Erythroblast (primary cell): ENCODE measurements around the gene MACROD2.
"Not testable (repeated sequence)": the region's sequence is repeated elsewhere in the genome, so short reads cannot be mapped to it uniquely, and the experiment has no call there.

ENCODE experiments used
- DNase-seq, 2 experiments: peaks; one replicate each; lab custom pipeline; 2025; lab: John Stamatoyannopoulos, UW
- GATA1 ChIP-seq: IDR thresholded peaks from 2 replicates; pipeline ENCODE4 v1.6.1; 2011; ENCODE audit warnings: low read depth, mild to moderate bottlenecking, control low read depth, low read length, moderate library complexity
- POLR2A ChIP-seq: IDR thresholded peaks from 2 replicates; pipeline ENCODE4 v1.6.1; 2011; ENCODE audit warnings: mild to moderate bottlenecking, low read length

MACROD2 gene

DNA sequence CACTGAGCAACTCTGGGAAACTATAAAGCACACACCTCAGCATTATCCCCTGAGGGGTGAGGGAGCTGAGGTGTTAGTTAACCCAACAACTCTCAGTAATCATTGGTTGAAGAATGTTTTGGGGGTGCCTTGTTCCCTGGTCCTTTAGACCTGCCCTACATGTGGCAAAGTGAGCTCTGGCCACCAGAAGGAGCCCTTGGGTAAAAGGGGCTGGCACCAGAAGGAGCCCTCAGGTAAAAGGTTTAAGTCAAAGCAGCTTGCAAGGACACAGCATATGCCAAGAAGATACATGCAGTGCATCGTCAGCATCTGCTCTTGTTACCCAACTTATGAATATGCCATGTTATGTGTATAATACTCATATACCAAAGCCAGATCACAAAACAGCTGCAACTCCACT is 1496.3 kb downstream of the MACROD2 start:
- peak in 1 of 2 experiments; percentile 1 for DNase-seq
- TF ChIP-seq POLR2A: no peak
- TF ChIP-seq GATA1: no peak

DNA sequence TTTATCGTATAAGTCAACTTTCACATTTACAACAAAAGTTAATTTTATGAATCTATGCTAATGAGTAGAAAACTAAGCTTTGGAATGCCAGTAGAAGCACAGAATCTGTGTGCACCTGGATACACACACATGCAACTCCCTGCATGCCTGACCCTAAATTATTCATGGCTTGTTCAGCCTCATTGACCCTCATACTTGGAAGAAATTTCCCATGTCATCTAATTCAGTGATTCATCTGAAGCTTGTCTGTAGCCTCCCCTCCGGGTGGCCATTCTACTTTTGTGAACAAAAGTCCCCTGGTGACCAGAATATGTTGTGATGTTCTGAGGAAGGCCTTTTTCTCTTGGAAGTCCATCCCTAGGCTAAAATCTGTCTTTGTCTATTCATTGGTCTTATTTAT is 1499.5 kb downstream of the MACROD2 start:
- DNase-seq: no peak
- TF ChIP-seq GATA1 (no peak), POLR2A (no peak)

DNA sequence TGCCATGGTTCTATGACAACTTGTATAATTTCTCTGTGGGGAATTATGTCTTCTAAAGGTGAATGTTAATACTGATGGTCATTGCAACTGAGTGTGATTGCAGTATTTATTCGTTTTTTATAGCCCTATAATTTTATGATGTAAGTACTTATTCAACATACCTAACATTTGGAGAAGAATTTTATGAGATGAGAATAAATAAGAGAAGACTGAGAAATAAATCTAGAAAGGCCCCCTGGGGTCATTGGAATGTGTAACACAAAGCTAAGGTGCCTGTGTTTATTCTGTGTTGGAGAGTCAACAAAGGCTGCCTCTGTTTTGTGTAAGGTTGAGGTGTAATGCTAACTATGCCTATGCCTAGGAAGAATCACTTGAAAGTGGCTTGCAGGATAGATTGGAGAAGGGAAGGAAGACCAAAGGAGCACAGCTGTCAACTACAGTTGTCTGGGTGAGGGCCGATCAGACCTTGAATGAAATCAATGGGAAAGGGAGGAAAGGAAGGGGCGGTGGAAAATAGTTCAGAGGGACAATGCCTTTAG is 1501.3 kb downstream of the MACROD2 start:
- no peak for DNase-seq
- no peak for TF ChIP-seq GATA1
- TF ChIP-seq POLR2A: no peak

DNA sequence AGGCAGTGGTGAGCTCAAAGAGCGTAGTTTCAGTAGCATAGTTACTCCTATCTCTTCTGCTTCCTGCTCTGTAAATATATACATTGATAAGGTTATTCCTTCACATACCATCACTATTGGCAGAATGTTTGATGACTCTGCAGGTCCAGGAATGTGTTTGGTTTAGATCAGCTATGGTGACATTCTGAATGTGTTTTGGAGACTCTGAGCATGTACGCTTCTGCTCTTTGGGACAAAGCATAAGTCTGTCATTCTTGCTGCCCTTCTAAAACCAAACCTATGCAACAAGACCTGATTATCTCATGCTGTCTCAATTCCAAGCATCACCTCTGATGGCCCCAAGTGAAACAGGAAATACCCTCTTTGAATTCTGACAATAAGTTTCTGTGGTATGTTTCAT is 1503.6 kb downstream of the MACROD2 start:
- DNase-seq: no peak
- TF ChIP-seq POLR2A (no peak), GATA1 (no peak)

DNA sequence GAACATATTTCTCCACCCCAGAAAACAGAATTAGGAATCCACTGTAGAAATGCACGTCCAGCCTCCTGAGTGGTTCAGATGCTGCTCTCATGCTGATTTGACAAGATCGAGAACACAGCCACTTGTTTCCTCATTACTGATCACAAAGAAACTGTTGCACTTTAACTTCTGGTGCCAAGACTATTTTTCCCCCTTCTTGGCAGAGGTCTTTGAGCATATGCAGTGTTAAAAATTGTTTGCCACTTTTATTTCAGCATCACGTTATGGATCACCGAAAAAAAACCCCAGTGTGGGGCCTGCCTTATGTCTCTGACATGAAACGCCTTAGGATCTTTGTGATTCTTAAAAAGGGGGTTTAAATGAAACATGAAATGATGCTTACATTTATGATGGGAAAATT is 1511.0 kb downstream of the MACROD2 start:
- TF ChIP-seq GATA1 (no peak), POLR2A (no peak)
- no peak for DNase-seq

DNA sequence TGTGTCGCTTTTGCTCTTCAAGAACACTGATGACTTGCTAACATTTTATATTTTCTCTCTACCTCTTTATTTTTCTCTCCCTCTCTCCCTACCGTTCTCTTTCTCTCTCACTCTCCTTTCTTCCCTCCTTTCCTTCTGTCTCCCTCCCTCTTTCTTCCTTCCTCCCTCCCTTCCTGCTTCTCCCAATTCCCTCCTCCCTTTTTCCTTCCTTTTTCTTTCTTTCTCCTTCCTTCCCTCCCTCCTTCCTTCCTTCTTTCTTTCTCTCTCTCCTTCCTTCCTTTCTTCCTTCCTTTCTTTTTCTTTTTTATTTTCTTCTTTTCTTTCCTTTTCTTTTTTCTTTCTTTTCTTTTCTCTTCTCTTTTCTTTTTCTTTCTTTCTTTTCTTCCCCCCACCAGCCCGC is 1511.8 kb downstream of the MACROD2 start:
- DNase-seq: no peak
- TF ChIP-seq POLR2A (no peak), GATA1 (no peak)

DNA sequence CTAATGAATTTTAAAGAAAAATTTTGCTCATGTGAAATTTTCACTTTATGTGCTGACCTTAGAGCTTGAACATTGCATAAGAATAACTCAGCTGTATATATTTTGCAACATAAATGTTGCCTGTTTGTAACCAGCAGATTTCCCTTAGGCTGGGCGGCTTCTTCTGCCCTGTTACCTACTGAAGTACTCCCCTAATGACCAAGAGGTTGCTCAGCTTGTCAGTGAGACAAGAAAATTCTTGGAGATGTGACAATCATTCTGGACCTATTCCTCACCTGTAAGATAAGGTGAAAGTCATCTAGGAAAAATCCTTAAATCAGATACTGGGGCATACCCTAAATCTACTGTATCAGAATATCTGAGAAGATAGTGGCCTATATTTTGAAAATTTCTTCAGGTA is 1516.2 kb downstream of the MACROD2 start:
- TF ChIP-seq POLR2A (no peak), GATA1 (no peak)
- no peak for DNase-seq

DNA sequence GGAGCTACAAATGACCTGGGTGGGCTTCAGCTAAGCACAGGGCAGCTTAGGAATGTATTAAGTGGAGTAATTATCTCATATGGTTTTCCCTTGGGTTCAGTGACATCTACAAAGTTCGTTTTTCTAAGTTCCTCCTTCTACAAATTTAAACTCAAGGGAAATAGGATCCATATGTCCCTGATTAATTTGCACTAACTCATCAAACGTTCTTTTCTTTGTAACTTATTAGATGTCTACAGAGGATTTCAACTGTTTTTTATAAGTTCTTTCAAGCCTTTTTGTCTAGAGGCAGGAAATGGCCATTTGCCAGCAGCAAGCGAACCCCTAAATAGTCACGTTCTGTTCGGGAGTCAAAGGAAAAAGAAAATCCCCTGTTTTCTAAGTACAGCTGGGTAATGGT is 1517.6 kb downstream of the MACROD2 start:
- DNase-seq: no peak
- TF ChIP-seq POLR2A (no peak), GATA1 (no peak)

DNA sequence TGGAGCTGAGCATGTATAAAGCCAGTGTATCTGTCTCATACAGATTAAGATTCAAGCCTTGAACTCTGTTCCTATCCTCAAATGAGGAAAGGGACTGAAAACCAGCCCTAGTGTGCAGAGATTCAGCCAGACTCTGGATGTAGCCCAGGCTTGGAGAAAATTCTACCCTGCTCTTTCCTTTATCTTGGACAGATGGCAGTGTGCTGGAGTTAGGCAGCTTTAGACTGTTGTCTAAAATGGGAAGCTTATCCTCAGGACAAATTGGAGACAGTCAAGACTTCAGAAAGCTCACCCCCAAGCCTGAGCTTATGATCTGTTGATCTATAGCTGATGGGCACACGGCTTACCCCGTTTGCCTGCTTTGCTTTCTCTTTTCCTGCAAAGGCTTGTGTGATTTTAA is 1520.4 kb downstream of the MACROD2 start:
- TF ChIP-seq POLR2A (no peak), GATA1 (no peak)
- no peak for DNase-seq

DNA sequence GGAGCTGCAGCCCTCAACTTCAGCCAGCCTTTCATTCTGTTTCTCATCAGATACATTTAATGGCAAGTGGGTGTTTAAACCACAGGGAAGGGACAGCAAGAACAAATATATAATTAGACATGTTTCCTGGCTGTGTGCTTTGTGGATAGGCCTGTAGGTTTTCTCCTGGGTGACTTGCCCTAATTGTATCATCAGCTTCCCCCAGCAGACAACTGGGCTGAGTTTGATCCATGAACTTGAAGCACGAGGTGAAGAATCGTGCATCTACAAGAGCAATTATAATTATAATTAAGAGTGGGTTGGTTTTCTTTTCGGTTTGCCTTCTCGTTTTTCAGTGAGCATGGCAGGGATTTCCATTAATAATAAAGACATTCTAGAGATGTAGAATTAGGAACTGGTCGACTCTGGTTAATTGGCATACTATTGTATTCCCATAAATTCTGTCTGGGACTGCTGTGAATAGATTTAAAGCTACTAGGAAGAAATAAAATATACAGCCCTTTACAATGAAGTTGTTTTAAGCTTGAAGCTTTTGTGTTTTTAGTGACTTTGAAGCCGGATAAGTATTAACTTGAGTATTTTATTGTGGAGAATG is 1525.7 kb downstream of the MACROD2 start:
- TF ChIP-seq POLR2A (no peak), GATA1 (no peak)
- no peak for DNase-seq

DNA sequence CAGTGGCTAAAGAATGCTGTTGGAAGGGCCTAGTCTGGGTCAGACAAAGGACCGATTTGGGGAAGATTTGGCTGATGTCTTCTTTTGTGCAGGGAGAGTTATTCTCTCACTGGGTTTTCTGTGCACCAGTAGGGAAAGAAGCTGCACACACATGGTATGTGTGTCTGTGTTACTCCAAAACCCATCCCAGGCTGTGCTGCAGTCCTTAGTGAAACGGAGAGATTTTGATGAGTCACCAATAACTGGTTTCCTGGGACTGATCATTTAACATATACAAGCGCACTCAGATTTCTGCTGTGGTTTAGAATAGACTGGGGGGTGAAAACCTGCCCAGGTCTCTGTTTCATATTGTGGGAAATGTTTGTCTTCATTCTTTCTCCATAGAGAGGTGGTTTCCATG is 1528.1 kb downstream of the MACROD2 start:
- TF ChIP-seq POLR2A: no peak
- no peak for TF ChIP-seq GATA1
- no peak for DNase-seq

DNA sequence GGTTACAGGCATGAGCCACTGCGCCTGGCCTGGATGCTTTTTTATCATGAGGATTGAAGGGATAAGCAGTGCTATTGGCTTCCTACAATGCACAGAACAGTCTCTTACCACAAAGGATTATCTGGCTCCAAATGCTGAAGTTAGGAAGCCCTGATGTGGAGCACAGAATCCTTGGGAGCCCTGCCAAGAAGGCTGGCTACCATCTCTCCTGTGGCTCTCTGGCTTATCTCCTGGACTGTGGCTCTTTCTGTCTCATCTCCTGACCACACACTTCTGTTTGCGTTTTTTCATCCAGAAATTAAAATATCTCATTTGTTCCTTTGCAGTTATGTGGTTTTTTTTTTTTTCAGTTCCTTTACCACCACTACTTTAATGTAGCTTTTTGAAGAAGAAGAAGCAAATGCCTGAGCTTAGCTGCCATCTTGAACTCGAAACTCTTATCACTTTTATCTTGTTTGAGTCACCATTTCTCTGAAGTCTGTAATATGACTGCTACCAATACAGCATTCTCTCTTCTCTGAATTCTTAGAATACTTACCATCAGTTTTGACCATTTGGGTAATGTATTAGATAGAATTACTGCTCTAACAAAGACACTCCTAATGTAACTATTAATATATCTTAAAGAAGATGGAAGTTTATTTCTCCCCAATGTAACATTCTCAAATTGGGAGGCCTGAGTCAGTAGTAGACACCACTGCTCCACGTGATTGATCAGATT is 1533.2 kb downstream of the MACROD2 start:
- TF ChIP-seq POLR2A: no peak
- TF ChIP-seq GATA1: no peak
- DNase-seq: no peak

DNA sequence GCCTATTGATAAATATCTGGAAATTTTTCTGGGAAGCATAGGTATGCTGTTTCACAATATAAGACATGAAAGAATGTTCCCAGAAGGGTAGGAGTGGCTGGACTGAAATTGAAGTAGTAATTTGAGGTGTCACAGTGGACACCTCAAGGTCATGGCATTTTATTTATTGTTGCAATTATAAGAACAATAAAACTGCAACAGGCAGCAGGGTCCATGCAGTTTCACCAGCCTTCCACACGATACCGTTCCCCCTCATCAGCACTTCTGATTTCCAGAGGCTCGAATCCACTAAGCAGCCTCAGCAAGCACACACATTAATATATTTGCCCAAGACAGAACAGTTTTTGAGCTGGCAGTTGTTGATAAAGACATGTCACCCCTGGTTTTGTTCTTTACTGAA is 1540.5 kb downstream of the MACROD2 start:
- DNase-seq: no peak
- TF ChIP-seq GATA1: no peak
- TF ChIP-seq POLR2A: no peak

DNA sequence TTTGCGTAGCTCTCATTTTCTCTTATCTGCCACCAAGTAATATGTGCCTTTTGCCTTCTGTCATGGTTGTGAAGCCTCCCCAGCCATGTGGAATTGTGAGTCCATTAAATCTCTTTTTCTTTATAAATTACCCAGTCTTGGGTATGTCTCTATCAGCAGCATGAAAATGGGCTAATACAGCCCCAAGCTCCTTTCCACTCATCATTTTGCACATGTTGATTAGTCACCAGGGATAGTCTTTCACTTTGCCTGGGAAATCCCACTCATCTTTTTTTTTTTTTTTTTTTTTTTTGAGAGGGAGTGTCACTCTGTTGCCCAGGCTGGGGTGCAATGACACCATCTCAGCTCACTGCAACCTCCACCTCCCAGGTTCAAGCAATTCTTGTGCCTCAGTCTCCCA is 1541.9 kb downstream of the MACROD2 start:
- DNase-seq: not testable (repeated sequence)

DNA sequence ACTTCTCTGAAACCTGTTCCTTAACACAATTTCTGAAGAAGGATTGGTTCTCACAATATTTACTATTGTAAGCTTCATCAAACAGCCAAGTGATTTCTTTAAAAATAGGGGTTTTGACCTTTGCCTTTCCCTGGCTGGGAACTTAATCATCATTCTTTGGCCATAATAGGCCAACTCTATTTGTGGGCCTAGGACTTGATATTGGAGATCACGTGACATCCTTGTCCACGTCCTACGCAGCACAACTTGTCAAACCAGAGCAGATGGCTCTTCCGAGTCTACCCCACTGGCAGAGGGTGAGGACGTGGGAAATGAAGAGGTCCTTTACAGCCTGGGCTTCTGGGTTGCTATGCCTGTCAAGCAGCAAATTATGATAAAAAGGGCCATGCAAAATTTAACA is 1547.3 kb downstream of the MACROD2 start:
- TF ChIP-seq POLR2A (no peak), GATA1 (no peak)
- no peak for DNase-seq

DNA sequence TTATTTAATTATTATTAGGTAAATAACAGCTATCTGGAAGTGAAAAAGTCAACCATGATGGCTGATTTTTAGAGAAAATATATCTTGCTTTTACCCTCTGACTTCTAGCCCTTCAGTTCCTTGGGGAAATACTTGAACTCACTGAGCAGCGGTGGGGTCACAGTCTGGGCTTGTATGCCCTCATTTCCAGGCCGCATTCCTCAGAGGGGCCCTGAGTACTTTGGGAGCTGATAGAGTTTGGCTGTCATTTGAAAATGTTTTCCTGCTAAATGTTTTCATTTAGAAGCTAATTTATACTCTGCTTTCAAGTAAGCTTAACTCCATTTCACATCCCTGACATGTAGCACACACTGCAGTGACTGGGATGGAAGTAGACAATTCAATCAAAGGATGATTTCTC is 1549.4 kb downstream of the MACROD2 start:
- DNase-seq: no peak
- no peak for TF ChIP-seq GATA1
- no peak for TF ChIP-seq POLR2A
